ENCODE data around the gene LGALS7B.
A peak's percentile ranks its signal among the peaks of the same experiment; 100 is the strongest.
"Not testable (repeated sequence)": the region's sequence is repeated elsewhere in the genome, so short reads cannot be mapped to it uniquely, and the experiment has no call there.

Gene LGALS7B

DNA sequence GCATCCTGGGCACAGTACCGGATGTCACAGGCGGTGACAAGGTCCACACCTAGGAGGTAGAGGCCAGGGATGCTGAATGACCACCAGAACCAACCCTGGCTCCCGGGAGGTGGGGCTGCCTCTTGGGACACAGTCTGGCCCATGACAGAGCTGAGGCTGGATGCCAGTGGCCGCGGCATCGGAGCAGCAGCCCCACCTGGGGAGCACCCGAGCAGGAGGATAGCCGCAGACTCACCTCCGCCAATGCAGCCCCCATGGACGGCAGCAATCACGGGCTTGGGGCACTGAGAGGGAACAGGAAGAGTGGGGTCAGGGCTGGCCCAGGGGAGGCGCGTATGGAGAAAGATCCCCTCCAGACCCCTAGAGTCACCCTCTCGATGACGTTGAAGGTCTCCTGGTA, 28.1 kb downstream of the LGALS7B start:
- no peak overlapping the region for H3K4me3 ChIP-seq (ENCODE audit: low read depth, low read length)
- DNase-seq (ENCODE audit: low read depth, low spot score), result no peak
- in situ Hi-C loops (cut with HindIII; ENCODE audit: low sequenced_read_pairs), result no loop called here
- TF ChIP-seq, protein P1, sequence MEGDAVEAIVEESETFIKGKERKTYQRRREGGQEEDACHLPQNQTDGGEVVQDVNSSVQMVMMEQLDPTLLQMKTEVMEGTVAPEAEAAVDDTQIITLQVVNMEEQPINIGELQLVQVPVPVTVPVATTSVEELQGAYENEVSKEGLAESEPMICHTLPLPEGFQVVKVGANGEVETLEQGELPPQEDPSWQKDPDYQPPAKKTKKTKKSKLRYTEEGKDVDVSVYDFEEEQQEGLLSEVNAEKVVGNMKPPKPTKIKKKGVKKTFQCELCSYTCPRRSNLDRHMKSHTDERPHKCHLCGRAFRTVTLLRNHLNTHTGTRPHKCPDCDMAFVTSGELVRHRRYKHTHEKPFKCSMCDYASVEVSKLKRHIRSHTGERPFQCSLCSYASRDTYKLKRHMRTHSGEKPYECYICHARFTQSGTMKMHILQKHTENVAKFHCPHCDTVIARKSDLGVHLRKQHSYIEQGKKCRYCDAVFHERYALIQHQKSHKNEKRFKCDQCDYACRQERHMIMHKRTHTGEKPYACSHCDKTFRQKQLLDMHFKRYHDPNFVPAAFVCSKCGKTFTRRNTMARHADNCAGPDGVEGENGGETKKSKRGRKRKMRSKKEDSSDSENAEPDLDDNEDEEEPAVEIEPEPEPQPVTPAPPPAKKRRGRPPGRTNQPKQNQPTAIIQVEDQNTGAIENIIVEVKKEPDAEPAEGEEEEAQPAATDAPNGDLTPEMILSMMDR (IDR thresholded peaks at IDR 0.05; ENCODE audit: low read depth, low read length), result no peak

DNA sequence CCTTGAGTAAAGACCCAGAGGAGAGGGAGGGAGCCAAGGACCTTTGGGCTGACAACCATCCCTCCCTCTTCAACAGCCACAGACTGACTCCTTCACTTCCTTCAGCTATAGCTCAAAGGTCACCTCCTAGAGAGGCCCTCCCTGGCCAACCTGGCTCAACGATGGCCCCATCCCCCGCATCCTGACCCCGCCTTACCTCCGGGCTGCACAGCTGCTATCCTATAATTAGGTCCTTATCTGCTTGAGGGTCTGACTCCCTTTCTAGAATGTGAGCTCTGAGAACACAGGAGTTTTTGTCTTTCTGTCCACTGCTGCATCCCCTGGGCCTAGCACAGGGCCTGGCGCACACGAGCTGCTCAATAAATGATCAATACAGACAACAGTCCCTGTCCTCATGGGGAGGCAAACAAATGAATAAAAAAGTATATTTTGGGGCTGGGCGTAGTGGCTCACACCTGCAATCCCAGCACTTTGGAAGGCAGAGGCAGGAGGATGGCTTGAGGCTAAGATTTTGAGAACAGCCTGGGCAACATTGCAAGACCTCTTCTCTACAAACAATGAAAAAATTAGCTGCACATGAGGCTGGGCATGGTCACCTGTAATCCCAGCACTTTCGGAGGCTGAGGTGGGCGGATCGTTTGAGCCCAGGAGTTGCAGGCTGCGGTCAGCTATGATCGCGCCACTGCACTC, 30.4 kb downstream of the LGALS7B start:
- in situ Hi-C loops (cut with HindIII; ENCODE audit: low sequenced_read_pairs), result no loop called here
- DNase-seq (ENCODE audit: low read depth, low spot score), result no peak
- no peak overlapping the region for H3K4me3 ChIP-seq (ENCODE audit: low read depth, low read length)
- TF ChIP-seq, protein P1 (IDR thresholded peaks at IDR 0.05; ENCODE audit: low read depth, low read length), result no peak

DNA sequence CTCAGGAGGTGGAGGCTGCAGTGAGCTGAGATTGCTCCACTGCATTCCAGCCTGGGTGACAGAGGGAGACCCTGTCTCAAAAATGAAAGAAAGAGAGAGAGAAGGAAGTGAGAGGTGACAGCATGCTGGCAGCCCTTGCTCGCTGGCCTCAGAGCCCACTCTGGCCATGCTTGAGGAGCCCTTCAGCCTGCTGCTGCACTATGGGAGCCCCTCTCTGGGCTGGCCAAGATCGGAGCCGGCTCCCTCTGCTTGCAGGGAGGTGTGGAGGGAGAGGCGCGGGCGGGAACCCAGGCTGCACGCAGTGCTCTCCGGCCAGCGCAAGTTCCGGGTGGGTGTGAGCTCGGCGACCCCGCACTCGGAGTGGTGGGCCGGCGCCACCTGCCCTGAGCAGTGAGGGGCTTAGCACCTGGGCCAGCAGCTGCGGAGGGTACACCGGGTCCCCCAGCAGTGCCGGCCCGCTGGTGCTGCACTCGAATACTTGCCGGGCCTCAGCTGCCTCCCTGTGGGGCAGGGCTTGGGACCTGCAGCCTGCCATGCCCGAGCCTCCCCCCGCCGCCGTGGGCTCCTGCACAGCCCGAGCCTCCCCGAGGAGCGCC, 32.3 kb downstream of the LGALS7B start:
- DNase-seq (ENCODE audit: low read depth, low spot score); H3K4me3 ChIP-seq (ENCODE audit: low read depth, low read length); in situ Hi-C loops (cut with HindIII; ENCODE audit: low sequenced_read_pairs): not testable (repeated sequence)

DNA sequence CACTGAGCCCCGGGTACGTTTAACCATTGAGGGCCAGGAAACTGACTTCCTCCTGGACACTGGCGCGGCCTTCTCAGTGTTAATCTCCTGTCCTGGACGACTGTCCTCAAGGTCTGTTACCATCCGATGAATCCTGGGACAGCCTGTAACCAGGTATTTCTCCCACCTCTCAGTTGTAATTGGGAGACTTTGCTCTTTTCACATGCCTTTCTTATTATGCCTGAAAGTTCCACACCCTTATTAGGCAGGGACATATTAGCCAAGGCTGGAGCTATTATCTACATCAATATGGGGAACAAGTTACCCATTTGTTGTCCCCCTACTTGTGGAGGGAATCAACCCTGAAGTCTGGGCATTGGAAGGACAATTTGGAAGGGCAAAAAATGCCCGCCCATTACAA, 36.9 kb downstream of the LGALS7B start:
- DNase-seq (ENCODE audit: low read depth, low spot score); H3K4me3 ChIP-seq (ENCODE audit: low read depth, low read length); in situ Hi-C loops (cut with HindIII; ENCODE audit: low sequenced_read_pairs): not testable (repeated sequence)

DNA sequence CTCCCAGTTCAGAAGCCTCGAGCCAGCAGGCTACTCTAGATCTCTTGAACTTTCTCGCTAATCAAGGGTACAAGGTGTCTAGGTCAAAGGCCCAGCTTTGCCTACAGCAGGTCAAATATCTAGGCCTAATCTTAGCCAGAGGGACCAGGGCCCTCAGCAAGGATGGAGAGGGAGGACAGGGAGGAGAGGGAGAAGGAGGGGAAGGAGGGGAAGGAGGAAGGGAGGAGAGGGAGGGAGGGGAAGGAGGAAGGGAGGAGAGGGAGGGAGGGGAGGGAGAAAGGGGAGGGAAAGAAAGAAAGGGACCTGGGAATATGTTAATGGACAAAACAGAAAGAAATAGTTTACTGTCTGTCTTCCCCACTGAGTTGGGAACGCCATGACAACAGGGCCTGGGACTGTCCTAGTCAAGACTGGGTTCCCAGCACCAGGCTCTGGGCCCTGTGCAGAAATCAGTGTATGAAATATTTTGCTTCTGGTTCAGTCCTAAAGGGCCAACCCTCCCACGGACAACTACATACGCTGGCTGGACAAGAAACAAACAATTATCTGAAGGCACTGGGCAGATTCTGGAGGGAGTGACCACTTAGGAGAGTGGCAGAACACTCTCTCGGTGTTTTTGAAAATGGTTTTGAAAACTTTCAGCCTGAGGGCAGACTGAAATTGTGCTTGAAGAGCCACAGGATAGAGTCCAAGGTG, 38.0 kb downstream of the LGALS7B start:
- no peak overlapping the region for H3K4me3 ChIP-seq (ENCODE audit: low read depth, low read length)
- no peak for DNase-seq (ENCODE audit: low read depth, low spot score)
- in situ Hi-C loops (cut with HindIII; ENCODE audit: low sequenced_read_pairs), result no loop called here
- TF ChIP-seq, protein P1 (IDR thresholded peaks at IDR 0.05; ENCODE audit: low read depth, low read length), result no peak

DNA sequence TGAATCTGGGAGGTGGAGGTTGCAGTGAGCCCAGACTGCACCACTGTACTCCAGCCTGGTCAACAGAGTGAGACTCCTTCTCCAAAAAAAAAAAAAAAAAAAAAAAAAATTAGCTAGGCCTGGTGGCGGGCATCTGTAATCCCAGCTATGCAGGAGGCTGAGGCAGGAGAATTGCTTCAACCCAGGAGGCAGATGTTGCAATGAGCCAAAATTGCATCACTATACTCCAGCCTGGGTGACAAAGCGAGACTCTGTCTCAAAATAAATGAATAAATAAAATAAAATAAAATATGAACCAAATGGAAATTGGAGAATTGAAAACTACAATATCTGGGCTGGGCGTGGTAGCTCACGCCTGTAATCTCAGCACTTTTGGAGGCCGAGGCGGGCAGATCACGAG, 40.2 kb downstream of the LGALS7B start:
- H3K4me3 ChIP-seq (ENCODE audit: low read depth, low read length); in situ Hi-C loops (cut with HindIII; ENCODE audit: low sequenced_read_pairs); DNase-seq (ENCODE audit: low read depth, low spot score): not testable (repeated sequence)

DNA sequence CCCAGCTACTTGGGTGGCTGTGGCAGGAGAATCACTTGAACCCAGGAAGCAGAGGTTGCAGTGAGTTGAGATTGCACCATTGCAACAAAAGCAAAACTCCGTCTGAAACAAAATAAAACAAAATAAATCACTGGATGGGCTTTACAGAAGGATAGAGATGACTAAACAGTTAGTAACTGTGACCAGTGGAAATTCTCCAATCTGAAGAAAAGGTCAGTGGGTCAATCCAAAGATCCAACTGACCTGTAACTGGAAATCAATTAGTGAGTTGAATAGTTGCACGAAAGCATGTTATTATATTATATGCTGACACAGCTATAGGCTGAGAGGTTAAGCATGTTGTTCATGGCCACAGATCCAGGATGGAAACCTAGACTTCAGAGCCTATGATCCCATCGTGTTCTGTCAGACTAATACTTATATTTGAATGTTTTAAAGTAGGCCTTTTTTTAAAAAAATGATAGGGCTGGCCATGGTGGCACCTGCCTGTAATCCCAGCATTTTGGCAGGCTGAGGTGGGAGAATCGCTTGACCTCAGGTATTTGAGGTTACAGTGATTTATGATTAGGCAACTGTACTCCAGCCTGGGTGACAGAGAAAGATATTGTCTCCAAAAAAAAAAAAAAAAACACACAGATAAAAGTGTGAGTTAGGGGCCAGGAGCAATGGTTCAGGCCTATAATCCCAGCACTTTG, 41.2 kb downstream of the LGALS7B start:
- TF ChIP-seq, protein P1 (IDR thresholded peaks at IDR 0.05; ENCODE audit: low read depth, low read length), result no peak
- in situ Hi-C loops (cut with HindIII; ENCODE audit: low sequenced_read_pairs), result no loop called here
- H3K4me3 ChIP-seq (ENCODE audit: low read depth, low read length), result no peak overlapping the region

DNA sequence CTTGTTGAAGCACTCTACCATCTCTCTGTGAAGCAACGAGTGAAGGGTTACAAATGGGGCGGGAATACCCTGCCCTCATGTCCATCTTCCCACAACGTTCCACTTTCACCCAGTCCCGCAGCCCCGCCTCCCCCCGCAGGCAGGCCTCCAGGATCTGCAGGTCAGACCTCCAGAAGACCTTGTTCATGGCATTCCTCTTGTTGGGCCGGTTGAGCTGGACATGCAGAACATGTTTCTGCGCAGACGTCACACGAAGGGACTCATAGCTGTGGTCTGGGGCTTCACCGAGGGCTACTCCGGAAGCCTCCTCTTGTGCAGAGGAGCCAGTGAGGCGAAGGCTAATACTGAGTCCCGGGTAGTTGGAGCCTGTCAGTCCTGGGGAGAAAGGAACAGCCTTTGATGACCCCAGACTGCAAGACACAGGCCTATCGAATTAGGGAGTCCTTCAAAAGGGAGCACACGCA, 42.2 kb downstream of the LGALS7B start:
- H3K4me3 ChIP-seq (ENCODE audit: low read depth, low read length), result peak overlapping the region; percentile 56
- peak; percentile 91 for DNase-seq (ENCODE audit: low read depth, low spot score)
- in situ Hi-C loops (cut with HindIII; ENCODE audit: low sequenced_read_pairs), result no loop called here
- TF ChIP-seq, protein P1 (IDR thresholded peaks at IDR 0.05; ENCODE audit: low read depth, low read length), result no peak

More for the DNA sequence above, 41.2 kb downstream of the LGALS7B start:
- peak; percentile 23 for DNase-seq (ENCODE audit: low read depth, low spot score)
